ENCODE measurements around the gene BMP2.

DNA sequence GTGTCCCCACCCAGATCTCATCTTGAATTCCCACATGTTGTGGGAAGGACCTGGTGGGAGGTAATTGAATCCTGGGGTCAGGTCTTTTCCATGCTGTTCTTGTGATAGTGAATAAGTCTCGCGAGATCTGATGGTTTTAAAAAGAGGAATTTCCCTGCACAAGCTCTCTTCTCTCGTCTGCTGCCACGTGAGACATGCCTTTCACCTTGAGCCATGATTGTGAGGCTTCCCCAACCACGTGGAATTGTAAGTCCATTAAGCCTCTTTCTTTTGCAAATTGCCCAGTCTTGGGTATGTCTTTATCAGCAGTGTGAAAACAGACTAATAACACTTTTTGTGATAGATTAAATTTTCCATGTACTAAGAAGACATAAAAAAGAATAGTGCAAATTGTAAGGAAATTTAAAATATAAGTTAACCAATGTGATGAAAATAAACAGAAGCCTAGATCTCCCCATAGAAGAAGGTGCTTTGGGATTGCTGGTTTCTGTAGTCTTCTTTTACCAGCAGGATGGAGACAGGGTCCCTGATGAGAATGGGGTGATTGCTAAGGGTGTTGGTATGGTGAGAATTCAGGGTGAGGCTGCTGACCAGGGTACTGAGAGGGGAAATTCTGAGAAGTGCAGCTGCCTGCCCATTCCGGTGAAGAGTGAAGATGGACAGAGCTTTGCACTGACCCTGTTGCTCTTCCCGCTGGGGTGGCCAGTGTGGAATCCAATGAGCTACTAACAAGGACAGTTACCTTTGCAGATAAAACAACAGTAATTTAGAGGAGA lies 50.7 kb downstream of the BMP2 start:
- TF ChIP-seq POLR2AphosphoS5 (IDR thresholded peaks at IDR 0.05; ENCODE audit: borderline replicate concordance, low read depth, low read length) (no peak), EZH2 (IDR thresholded peaks at IDR 0.05) (no peak), FOXP2 (optimal IDR thresholded peaks at IDR 0.05; ENCODE audit: control extremely low read depth, extremely low read length, insufficient read depth) (no peak)
